Tibial artery (tissue), 4 donors: ENCODE data around the gene CHRNB1.

Source experiments
- DNase-seq, 2 donors: peaks; one replicate each; pipeline ENCODE4 v3.0.0-alpha.2; 2019
- H3K27ac ChIP-seq, 2 donors: fragments of 200-600 bp; sonication (generic) in 1 of 2; 1 replicate in 1 of 2; 2 replicates in 1 of 2; pipeline ENCODE4 v1.5.1; 2018 to 2019; ENCODE audit warnings: mild to moderate bottlenecking in 1 of 2
- H3K27me3 ChIP-seq, 2 donors: fragments of 200-600 bp; sonication (generic) in 1 of 2; one replicate each; pipeline versions ENCODE4 v1.5.1 to v1.6.0; 2016 to 2019
- H3K36me3 ChIP-seq, 3 donors: fragments of 200-600 bp; sonication (generic) in 2 of 3; one replicate each; pipeline ENCODE4 v1.5.1; 2016 to 2019; ENCODE audit warnings: mild to moderate bottlenecking in 2 of 3
- H3K4me1 ChIP-seq, 4 donors: fragments of 200-600 bp; sonication (generic) in 2 of 4; 1 replicate in 3 of 4; 2 replicates in 1 of 4; pipeline ENCODE4 v1.5.1; 2016 to 2019
- H3K4me3 ChIP-seq, 2 donors: fragments of 200-600 bp; sonication (generic) in 1 of 2; 1 replicate in 1 of 2; 2 replicates in 1 of 2; pipeline ENCODE4 v1.5.1; 2018 to 2019; ENCODE audit warnings: mild to moderate bottlenecking in 2 of 2
- H3K9me3 ChIP-seq, 3 donors: fragments of 200-600 bp; sonication (generic) in 1 of 3; one replicate each; pipeline ENCODE4 v1.5.1; 2016 to 2019
- intact Hi-C: fragments of 100-400 bp; cut with DNase I; formaldehyde crosslinking; loops from one replicate; pipeline ENCODE4 v1.15.0; 2023; ENCODE audit warnings: low total_unique reads
- TF ChIP-seq, protein P1 (sequence below), 2 experiments: fragments of 200-600 bp in 1 of 2; fragments of 450-650 bp in 1 of 2; IDR thresholded peaks; one replicate each; pipeline ENCODE4 v1.5.1; 2017 to 2019; ENCODE audit warnings: antibody characterized with exemption in 2 of 2, mild to moderate bottlenecking in 1 of 2, moderate library complexity in 1 of 2

CHRNB1 gene

GRCh38 chr17:7403977-7404736 is 40.7 kb upstream of the CHRNB1 start, which contains the start of gene TMEM256:
Gene TMEM256, minus strand, starts transcription at chr17:7404097. Its CDS starts 13 bp downstream, at chr17:7404084.
- TF ChIP-seq, protein P1, sequence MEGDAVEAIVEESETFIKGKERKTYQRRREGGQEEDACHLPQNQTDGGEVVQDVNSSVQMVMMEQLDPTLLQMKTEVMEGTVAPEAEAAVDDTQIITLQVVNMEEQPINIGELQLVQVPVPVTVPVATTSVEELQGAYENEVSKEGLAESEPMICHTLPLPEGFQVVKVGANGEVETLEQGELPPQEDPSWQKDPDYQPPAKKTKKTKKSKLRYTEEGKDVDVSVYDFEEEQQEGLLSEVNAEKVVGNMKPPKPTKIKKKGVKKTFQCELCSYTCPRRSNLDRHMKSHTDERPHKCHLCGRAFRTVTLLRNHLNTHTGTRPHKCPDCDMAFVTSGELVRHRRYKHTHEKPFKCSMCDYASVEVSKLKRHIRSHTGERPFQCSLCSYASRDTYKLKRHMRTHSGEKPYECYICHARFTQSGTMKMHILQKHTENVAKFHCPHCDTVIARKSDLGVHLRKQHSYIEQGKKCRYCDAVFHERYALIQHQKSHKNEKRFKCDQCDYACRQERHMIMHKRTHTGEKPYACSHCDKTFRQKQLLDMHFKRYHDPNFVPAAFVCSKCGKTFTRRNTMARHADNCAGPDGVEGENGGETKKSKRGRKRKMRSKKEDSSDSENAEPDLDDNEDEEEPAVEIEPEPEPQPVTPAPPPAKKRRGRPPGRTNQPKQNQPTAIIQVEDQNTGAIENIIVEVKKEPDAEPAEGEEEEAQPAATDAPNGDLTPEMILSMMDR (IDR thresholded peaks at IDR 0.05): peak in 1 of 2 experiments; percentile 34
- no peaks in the 10 kb centered on the region for H3K27me3 ChIP-seq
- peaks cover under 1 to 11% (median 2%) of the 10 kb centered on the region in 3 donors for H3K36me3 ChIP-seq
- peak within 1 kb of the TSS; percentile 61 to 74 for H3K4me3 ChIP-seq
- DNase-seq: peak; percentile 99 to 100
- H3K4me1 ChIP-seq: peaks cover 0 to 33% (median 24%) of the 10 kb centered on the region in 4 donors
- intact Hi-C loops: no loop called here
- peak within 1 kb of the TSS; percentile 90 for H3K27ac ChIP-seq
- no peaks in the 10 kb centered on the region for H3K9me3 ChIP-seq

DNA sequence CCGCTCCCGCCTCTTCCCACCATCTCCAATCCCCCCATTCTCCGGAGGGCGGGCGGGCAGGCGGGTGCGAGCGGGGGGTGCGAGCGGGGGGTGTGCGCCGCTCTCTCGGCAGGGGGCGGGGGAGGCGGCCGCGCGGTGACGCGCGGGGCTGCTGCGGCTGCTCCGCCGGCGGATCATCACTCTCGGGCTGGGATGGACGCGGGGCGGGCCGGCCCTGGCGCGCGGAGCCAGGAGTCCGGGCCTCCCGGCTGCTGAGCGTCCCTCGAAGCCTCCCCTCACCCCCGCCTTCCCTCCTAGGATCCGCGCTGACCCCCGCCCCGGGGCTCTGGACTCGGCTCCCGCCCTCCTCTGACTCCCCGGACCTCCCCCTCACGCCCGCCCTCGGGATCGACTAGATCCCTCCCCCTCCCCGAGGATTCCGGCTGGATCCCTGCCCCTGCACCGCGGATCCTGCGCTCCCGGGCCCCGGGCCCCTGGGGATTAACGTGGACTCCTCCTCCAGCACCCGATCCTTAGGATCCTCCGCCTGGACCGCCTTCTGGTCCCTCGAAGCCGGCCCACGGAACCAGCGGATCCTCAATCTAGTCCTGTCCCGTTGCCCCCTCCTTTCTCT is 40.0 kb upstream of the CHRNB1 start:
- DNase-seq: peak in 1 of 2 donors; percentile 84
- Histone ChIP-seq H3K4me1 (peaks cover 0 to 33% (median 24%) of the 10 kb centered on the region in 4 donors), H3K4me3 (peak overlapping the region; percentile 61 to 74), H3K9me3 (no peaks in the 10 kb centered on the region), H3K27ac (peak overlapping the region; percentile 88 to 90), H3K36me3 (peaks cover 4 to 18% (median 9%) of the 10 kb centered on the region in 3 donors), H3K27me3 (no peaks in the 10 kb centered on the region)
- intact Hi-C loops: no loop called here
- TF ChIP-seq, protein P1 (IDR thresholded peaks at IDR 0.05): no peak

DNA sequence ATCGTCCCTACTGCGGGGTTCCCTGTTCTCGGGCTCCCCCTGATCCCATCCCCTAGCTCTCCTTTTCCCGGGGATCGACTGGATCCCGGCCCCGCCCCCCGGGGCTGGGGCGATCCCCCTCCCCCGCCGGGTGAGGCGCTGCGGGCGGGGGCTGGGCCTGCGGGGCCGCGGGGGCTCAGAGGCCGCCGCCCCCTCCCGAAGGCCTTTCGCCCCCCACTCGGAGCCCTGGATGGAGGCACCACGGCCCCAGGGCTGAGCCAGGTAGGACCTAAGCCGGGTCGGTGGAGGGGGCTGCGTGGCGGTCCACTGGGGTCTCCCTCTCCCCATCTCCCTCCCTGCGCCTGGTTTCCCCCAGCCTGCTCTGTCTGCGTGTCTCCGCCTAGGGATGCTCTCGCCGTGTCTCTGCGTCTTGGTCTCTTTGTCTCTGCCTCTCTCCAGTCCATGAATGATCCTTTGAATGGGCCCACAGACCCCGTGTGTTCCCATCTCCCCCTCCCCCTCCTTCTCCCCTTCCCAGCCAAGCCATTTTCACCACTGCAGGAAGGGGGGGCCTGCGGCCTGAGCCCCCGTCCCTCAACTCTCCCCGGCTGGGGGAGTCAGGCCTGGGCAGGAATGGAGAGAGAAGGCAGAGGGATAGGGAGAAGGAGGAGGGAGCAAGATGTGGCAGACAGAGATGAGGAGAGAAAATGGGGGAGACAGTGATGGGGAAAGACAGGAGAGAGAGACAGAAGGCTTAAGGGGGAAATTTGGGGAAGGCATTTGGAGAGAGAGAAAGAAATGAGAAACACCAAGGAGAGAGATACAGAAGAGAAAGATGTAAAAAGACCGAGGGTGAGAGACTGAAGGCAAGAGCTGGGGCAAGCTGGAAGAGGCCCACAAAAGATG is 39.3 kb upstream of the CHRNB1 start:
- Histone ChIP-seq H3K36me3 (peaks cover 10 to 25% (median 10%) of the 10 kb centered on the region in 3 donors), H3K4me3 (peak overlapping the region; percentile 61 to 74), H3K4me1 (peaks cover 0 to 33% (median 24%) of the 10 kb centered on the region in 4 donors), H3K27me3 (no peaks in the 10 kb centered on the region), H3K27ac (peak overlapping the region; percentile 88 to 90), H3K9me3 (no peaks in the 10 kb centered on the region)
- DNase-seq: no peak
- intact Hi-C loops: no loop called here
- TF ChIP-seq, protein P1 (IDR thresholded peaks at IDR 0.05): no peak

- H3K4me3 ChIP-seq: peak overlapping the region in 1 of 2 donors; percentile 74
- TF ChIP-seq, protein P1 (IDR thresholded peaks at IDR 0.05): no peak
- peak overlapping the region; percentile 88 to 90 for H3K27ac ChIP-seq
- H3K27me3 ChIP-seq: no peaks in the 10 kb centered on the region
- peaks cover 10 to 30% (median 12%) of the 10 kb centered on the region in 3 donors for H3K36me3 ChIP-seq
- intact Hi-C loops: no loop called here
- no peak for DNase-seq
- no peaks in the 10 kb centered on the region for H3K9me3 ChIP-seq
- peaks cover 0 to 33% (median 24%) of the 10 kb centered on the region in 4 donors for H3K4me1 ChIP-seq
These were observed 38.5 kb upstream of the CHRNB1 start for GRCh38 chr17:7406235-7406825.

DNA sequence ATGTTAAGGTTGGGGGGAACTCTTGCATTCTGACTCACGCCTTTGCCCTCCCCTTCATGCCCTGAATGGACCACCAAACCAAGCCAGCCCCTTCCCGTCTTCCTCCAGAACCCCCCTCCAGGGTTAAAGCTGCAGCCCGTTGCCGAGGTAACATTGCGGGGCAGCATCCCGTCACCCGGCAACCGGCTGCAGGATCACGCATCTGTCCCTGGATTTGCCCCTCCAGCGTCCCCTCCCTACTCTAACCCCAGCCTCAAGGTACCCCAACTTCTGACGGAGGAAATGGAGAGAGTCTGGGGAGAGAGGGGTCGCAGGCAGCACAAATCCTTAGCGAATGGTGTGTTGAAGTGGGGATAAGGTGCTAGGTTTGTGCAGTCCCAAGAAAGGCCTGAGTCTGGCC is 37.8 kb upstream of the CHRNB1 start:
- H3K4me3 ChIP-seq: no peak overlapping the region
- TF ChIP-seq, protein P1 (IDR thresholded peaks at IDR 0.05): no peak
- DNase-seq: peak in 1 of 2 donors; percentile 61
- peaks cover 0 to 27% (median 22%) of the 10 kb centered on the region in 4 donors for H3K4me1 ChIP-seq
- H3K36me3 ChIP-seq: peaks cover 10 to 30% (median 12%) of the 10 kb centered on the region in 3 donors
- intact Hi-C loops: no loop called here
- no peak overlapping the region for H3K27ac ChIP-seq
- no peaks in the 10 kb centered on the region for H3K9me3 ChIP-seq
- no peaks in the 10 kb centered on the region for H3K27me3 ChIP-seq
